HG03469 (cell line): Measurements from ENCODE around the gene STPG4.

Source experiments
- ATAC-seq: cut with Tn5 transposase; IDR thresholded peaks from one replicate; pipeline ENCODE4 v1.9.1; 2021; ENCODE audit warnings: mild to moderate bottlenecking, moderate library complexity, moderate number of reproducible peaks; ENCODE audit not compliant: unreplicated experiment

Gene STPG4

GRCh38 chr2:47091118-47091517 lies 64.0 kb downstream of the STPG4 start:
- ATAC-seq = no peak

GRCh38 chr2:47089083-47089464 lies 66.0 kb downstream of the STPG4 start:
- ATAC-seq = no peak

GRCh38 chr2:47088371-47089082 lies 66.6 kb downstream of the STPG4 start:
- no peak for ATAC-seq

GRCh38 chr2:47087051-47087450 lies 68.1 kb downstream of the STPG4 start:
- no peak for ATAC-seq

GRCh38 chr2:47086571-47086970 lies 68.5 kb downstream of the STPG4 start:
- no peak for ATAC-seq

- no peak for ATAC-seq
Measured at GRCh38 chr2:47086054-47086471, 69.0 kb downstream of the STPG4 start.

GRCh38 chr2:47083886-47084687 lies 71.0 kb downstream of the STPG4 start:
- ATAC-seq = no peak

GRCh38 chr2:47083485-47083884 lies 71.6 kb downstream of the STPG4 start:
- no peak for ATAC-seq

GRCh38 chr2:47083005-47083404 lies 72.1 kb downstream of the STPG4 start:
- no peak for ATAC-seq

GRCh38 chr2:47080888-47081301 lies 74.2 kb downstream of the STPG4 start:
- ATAC-seq = no peak

- ATAC-seq = no peak
Measured at GRCh38 chr2:47079515-47080412, 75.3 kb downstream of the STPG4 start.

GRCh38 chr2:47078541-47079482 lies 76.3 kb downstream of the STPG4 start:
- no peak for ATAC-seq

GRCh38 chr2:47077442-47078117 lies 77.5 kb downstream of the STPG4 start:
- no peak for ATAC-seq

- no peak for ATAC-seq
Measured at GRCh38 chr2:47076586-47077441, 78.3 kb downstream of the STPG4 start.

- ATAC-seq = no peak
Measured at GRCh38 chr2:47076126-47076506, 79.0 kb downstream of the STPG4 start.

- ATAC-seq = no peak
Measured at GRCh38 chr2:47075361-47076125, 79.6 kb downstream of the STPG4 start.

- no peak for ATAC-seq
Measured at GRCh38 chr2:47074691-47075090, 80.4 kb downstream of the STPG4 start.

- no peak for ATAC-seq
Measured at GRCh38 chr2:47073641-47074040, 81.5 kb downstream of the STPG4 start.
